ENCODE results near the gene RNF187.

The RNF187 gene

DNA sequence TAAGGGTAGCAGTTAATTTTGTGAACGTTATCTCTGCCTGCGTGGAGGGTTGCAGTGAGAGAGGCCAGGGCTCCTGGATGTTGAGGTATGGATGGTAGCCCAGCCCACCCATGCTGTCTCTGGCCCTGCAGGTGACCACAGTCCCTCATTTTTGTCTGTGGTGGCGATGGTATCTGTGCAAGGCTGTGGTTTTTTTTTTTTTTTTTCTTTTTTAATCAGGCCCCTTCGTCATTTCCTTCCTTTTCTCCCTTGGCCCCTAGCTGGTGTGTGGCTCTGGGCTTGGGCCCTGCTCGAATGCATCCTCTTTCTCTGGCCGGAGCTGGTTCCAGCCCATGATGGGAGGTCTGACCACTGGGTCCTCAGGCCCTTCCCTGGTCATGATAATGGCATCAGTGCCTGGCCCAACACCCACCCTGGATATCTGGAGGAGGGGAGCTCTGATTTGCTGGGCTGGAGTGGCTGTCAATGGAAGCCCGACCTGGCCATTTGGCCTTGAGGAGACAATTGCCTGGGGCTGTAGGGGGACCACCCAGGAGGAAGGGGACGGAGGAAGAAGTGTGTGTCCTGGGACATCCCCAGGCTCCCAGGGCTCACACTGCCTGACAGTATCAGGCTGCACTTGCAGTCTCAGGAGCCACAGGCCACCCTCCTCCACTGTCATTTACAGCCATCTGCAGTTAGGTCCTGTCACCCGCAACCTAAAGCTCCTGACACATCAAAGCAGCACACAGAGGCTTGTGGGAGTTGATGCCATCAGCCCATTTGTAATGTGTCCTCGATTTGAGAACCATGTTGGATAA is 8.1 kb upstream of the RNF187 start:
- Histone ChIP-seq H3K79me2 (ENCODE audit: insufficient read depth, low read length) (no peaks in the 10 kb centered on the region), H3K27me3 (ENCODE audit: insufficient read depth, low read length, poor library complexity) (peaks cover 13% of the 10 kb centered on the region), H3K4me2 (ENCODE audit: insufficient read depth, low read length) (no peak overlapping the region), H3K9ac (ENCODE audit: low read depth, low read length) (no peak overlapping the region), H3K27ac (ENCODE audit: low read length) (no peak overlapping the region), H3K4me1 (ENCODE audit: insufficient read depth, low read length) (0 out of 2 replicates have a peak, but pooled peaks cover 3% of the 10 kb centered on the region), H3K36me3 (ENCODE audit: insufficient read depth, low read length) (no peaks in the 10 kb centered on the region), H2AFZ (ENCODE audit: low read depth, low read length) (peak overlapping the region; percentile 33; the same call in 1 of the 2 replicates), H3K4me3 (ENCODE audit: low read depth in 1 of 2, low read length in 2 of 2) (no peak overlapping the region), H3K9me3 (ENCODE audit: insufficient read depth, low read length, severe bottlenecking) (no peaks in the 10 kb centered on the region), H4K20me1 (ENCODE audit: insufficient read depth, low read length) (no peaks in the 10 kb centered on the region)
- ATAC-seq (ENCODE audit: insufficient read depth, low read depth) (peak; percentile 61), DNase-seq (no peak)
- TF ChIP-seq EZH2 (IDR thresholded peaks at IDR 0.05; ENCODE audit: borderline replicate concordance, low read depth, low read length, severe bottlenecking): no peak
- TF ChIP-seq, protein P1, sequence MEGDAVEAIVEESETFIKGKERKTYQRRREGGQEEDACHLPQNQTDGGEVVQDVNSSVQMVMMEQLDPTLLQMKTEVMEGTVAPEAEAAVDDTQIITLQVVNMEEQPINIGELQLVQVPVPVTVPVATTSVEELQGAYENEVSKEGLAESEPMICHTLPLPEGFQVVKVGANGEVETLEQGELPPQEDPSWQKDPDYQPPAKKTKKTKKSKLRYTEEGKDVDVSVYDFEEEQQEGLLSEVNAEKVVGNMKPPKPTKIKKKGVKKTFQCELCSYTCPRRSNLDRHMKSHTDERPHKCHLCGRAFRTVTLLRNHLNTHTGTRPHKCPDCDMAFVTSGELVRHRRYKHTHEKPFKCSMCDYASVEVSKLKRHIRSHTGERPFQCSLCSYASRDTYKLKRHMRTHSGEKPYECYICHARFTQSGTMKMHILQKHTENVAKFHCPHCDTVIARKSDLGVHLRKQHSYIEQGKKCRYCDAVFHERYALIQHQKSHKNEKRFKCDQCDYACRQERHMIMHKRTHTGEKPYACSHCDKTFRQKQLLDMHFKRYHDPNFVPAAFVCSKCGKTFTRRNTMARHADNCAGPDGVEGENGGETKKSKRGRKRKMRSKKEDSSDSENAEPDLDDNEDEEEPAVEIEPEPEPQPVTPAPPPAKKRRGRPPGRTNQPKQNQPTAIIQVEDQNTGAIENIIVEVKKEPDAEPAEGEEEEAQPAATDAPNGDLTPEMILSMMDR (IDR thresholded peaks at IDR 0.05; ENCODE audit: borderline replicate concordance, extremely low read depth, low read length, poor library complexity, severe bottlenecking): no peak

DNA sequence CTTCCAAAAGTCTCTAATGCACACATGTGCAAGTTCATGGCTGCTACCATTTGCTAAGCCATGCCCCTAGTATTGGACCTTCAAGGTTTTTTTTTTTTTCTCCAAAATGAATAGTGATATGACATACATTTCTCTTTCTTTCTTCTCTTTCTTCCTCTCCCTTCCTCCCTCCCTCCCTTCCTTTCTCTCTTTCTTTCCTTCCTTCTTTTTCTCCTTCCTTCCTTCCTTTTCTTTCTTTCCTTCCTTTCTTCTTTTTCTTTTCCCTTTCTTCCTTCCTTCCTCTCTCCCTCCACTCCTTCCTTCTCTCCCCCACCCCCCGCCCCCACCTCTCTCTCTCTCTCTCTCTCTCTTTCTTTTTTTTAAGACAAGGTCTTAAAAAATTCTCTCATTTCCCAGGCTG is 3.4 kb upstream of the RNF187 start:
- no peak overlapping the region for H3K27ac ChIP-seq (ENCODE audit: low read length)
- TF ChIP-seq EZH2 (IDR thresholded peaks at IDR 0.05; ENCODE audit: borderline replicate concordance, low read depth, low read length, severe bottlenecking): no peak
- TF ChIP-seq, protein P1 (IDR thresholded peaks at IDR 0.05; ENCODE audit: borderline replicate concordance, extremely low read depth, low read length, poor library complexity, severe bottlenecking): no peak
- peaks cover 10% of the 10 kb centered on the region; the same call in 1 of the 2 replicates for H3K36me3 ChIP-seq (ENCODE audit: insufficient read depth, low read length)
- H3K4me2 ChIP-seq (ENCODE audit: insufficient read depth, low read length): no peak overlapping the region
- ATAC-seq (ENCODE audit: insufficient read depth, low read depth) (no peak), DNase-seq (no peak)
- H3K9ac ChIP-seq (ENCODE audit: low read depth, low read length): no peak overlapping the region
- no peak overlapping the region for H3K4me3 ChIP-seq (ENCODE audit: low read depth in 1 of 2, low read length in 2 of 2)
- H3K4me1 ChIP-seq (ENCODE audit: insufficient read depth, low read length): peaks cover 22% of the 10 kb centered on the region
- H2AFZ ChIP-seq (ENCODE audit: low read depth, low read length): no peak overlapping the region
- peaks cover 5% of the 10 kb centered on the region for H3K27me3 ChIP-seq (ENCODE audit: insufficient read depth, low read length, poor library complexity)
- peaks cover 22% of the 10 kb centered on the region for H3K79me2 ChIP-seq (ENCODE audit: insufficient read depth, low read length)
- no peaks in the 10 kb centered on the region for H3K9me3 ChIP-seq (ENCODE audit: insufficient read depth, low read length, severe bottlenecking)
- peaks cover 8% of the 10 kb centered on the region for H4K20me1 ChIP-seq (ENCODE audit: insufficient read depth, low read length)

DNA sequence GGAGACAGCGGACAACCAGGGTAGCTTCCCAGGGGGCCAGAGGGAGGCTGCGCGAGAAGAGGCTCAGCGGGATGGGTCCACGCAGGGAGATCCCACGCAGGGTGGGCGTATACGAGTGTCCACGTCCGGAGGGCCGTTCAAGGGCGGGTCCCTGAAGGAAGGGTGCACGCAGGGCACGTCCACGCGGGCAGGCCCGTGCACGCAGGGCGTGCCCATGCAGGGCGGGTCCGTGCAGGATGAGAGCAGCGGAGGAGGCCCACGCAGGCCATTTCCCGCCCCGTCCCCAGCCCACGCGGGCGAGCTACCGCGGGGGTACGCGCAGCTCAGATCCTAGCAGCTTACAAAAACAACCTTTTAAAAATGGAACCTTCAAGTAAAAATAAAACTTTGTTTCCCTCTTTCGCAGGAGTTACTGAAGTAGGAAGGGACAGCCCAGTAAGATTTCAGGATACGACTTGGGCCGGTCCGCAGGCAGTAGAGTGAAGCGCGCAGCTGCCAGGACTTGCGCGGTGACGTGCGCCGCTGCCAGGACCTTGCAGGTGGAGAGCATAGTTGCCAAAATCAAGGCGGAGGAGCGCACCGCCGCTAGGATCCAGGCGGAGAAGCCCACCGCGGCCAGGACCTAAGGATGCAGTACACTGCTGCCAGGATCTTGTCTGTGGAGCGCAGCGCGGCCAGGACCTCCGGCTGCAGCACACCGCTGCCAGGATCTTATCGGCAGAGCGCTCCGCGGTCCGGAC is 416 bp upstream of the RNF187 start:
- Histone ChIP-seq H2AFZ (ENCODE audit: low read depth, low read length) (peak overlapping the region; percentile 76), H3K4me2 (ENCODE audit: insufficient read depth, low read length) (peak overlapping the region; percentile 98), H4K20me1 (ENCODE audit: insufficient read depth, low read length) (peaks cover 28% of the 10 kb centered on the region), H3K9me3 (ENCODE audit: insufficient read depth, low read length, severe bottlenecking) (no peaks in the 10 kb centered on the region), H3K27me3 (ENCODE audit: insufficient read depth, low read length, poor library complexity) (no peaks in the 10 kb centered on the region), H3K4me1 (ENCODE audit: insufficient read depth, low read length) (peaks cover 48% of the 10 kb centered on the region), H3K79me2 (ENCODE audit: insufficient read depth, low read length) (peaks cover 50% of the 10 kb centered on the region), H3K9ac (ENCODE audit: low read depth, low read length) (peak overlapping the region; percentile 98), H3K27ac (ENCODE audit: low read length) (peak overlapping the region; percentile 91), H3K36me3 (ENCODE audit: insufficient read depth, low read length) (peaks cover 39% of the 10 kb centered on the region), H3K4me3 (ENCODE audit: low read depth in 1 of 2, low read length in 2 of 2) (peak overlapping the region; percentile 97 to 100)
- peak; percentile 90 for DNase-seq
- peak; percentile 63 for ATAC-seq (ENCODE audit: insufficient read depth, low read depth)
- TF ChIP-seq, protein P1 (IDR thresholded peaks at IDR 0.05; ENCODE audit: borderline replicate concordance, extremely low read depth, low read length, poor library complexity, severe bottlenecking): no peak
- TF ChIP-seq EZH2 (IDR thresholded peaks at IDR 0.05; ENCODE audit: borderline replicate concordance, low read depth, low read length, severe bottlenecking): no peak

Measured in DND-41 (cell line).